ENCODE measurements around the gene SNAPIN. TPM values are rescaled to one million over a fixed set of nuclear protein-coding genes. Genes with fewer than 3 reads are reported as not detected.

Gene SNAPIN
- total RNA-seq, 1 experiment from 2014 or later: 23.4 TPM

- no peak for TF ChIP-seq ZNF396 (CRISPR knock-in tag; IDR thresholded peaks at IDR 0.05; ENCODE audit: borderline replicate concordance)
- no peak for TF ChIP-seq SP1 (CRISPR knock-in tag; conservative IDR thresholded peaks at IDR 0.05)
- TF ChIP-seq ZNF232 (CRISPR knock-in tag; IDR thresholded peaks at IDR 0.05): no peak
- no peak for TF ChIP-seq SOX15 (CRISPR knock-in tag; IDR thresholded peaks at IDR 0.05)
- no peak for TF ChIP-seq CBFB (CRISPR knock-in tag; IDR thresholded peaks at IDR 0.05; ENCODE audit: low read depth)
- no peak for TF ChIP-seq NR3C1 (CRISPR knock-in tag; conservative IDR thresholded peaks at IDR 0.05; ENCODE audit: low read depth)
- TF ChIP-seq ZNF423 (CRISPR knock-in tag; IDR thresholded peaks at IDR 0.05): no peak
Measured at GRCh38 chr1:153636312-153636711, 22.2 kb upstream of the SNAPIN start (continued).

- H3K27me3 Mint-ChIP-seq (ENCODE audit: low read depth): no peaks in the 10 kb centered on the region
- no peak overlapping the region for H3K4me3 Mint-ChIP-seq
- peaks cover 71% of the 10 kb centered on the region for H3K36me3 Mint-ChIP-seq
- no peak for ATAC-seq
- ChIA-PET POLR2A (no interaction called here), CTCF (interaction anchor here (1.1 to 1.4 kb wide), 2 partner anchors 10 to 11 kb away, joined by 3 read pairs; partner anchors contain the start of genes S100A1 and S100A13)
- H3K9me3 Mint-ChIP-seq: no peaks in the 10 kb centered on the region
- TF ChIP-seq MXD4 (CRISPR knock-in tag; IDR thresholded peaks at IDR 0.05; ENCODE audit: borderline replicate concordance) (no peak), ZNF532 (CRISPR knock-in tag; IDR thresholded peaks at IDR 0.05; ENCODE audit: borderline replicate concordance) (no peak), HMGXB4 (CRISPR knock-in tag; IDR thresholded peaks at IDR 0.05) (no peak)
- DNase-seq (ENCODE audit: low spot score): no peak
- peaks cover 13% of the 10 kb centered on the region for H3K4me1 Mint-ChIP-seq
- H3K27ac Mint-ChIP-seq: no peak overlapping the region
Measured at GRCh38 chr1:153638261-153638660, 20.2 kb upstream of the SNAPIN start.

- no peak overlapping the region for H3K27ac Mint-ChIP-seq
- H3K4me3 Mint-ChIP-seq: no peak overlapping the region
- peaks cover 81% of the 10 kb centered on the region for H3K36me3 Mint-ChIP-seq
- DNase-seq (ENCODE audit: low spot score) (no peak), ATAC-seq (no peak)
- no peaks in the 10 kb centered on the region for H3K9me3 Mint-ChIP-seq
- CTCF ChIA-PET: interaction anchor here (1.1 kb wide), 1 partner anchor 106 kb away, joined by 3 read pairs; no protein-coding TSS in a partner anchor
- H3K4me1 Mint-ChIP-seq: peaks cover 9% of the 10 kb centered on the region; the same call in 1 of the 2 replicates
- POLR2A ChIA-PET: interaction anchor here (0.5 to 1.6 kb wide), 2 partner anchors 13 to 71 kb away, joined by 3 to 6 read pairs; no protein-coding TSS in a partner anchor
- no peaks in the 10 kb centered on the region for H3K27me3 Mint-ChIP-seq (ENCODE audit: low read depth)
- TF ChIP-seq STAT6 (CRISPR knock-in tag; conservative IDR thresholded peaks at IDR 0.05; ENCODE audit: low read depth): no peak
- no peak for TF ChIP-seq USF2 (CRISPR knock-in tag; IDR thresholded peaks at IDR 0.05)
- TF ChIP-seq USF1 (CRISPR knock-in tag; IDR thresholded peaks at IDR 0.05): no peak
- TF ChIP-seq ESRRA (CRISPR knock-in tag; IDR thresholded peaks at IDR 0.05; ENCODE audit: borderline replicate concordance): no peak
- no peak for TF ChIP-seq ZNF425 (CRISPR knock-in tag; conservative IDR thresholded peaks at IDR 0.05)
- no peak for TF ChIP-seq ETV6 (CRISPR knock-in tag; IDR thresholded peaks at IDR 0.05)
- no peak for TF ChIP-seq CTCF (IDR thresholded peaks at IDR 0.05)
- TF ChIP-seq ATF3 (CRISPR knock-in tag; conservative IDR thresholded peaks at IDR 0.05): no peak
- no peak for TF ChIP-seq EMX1 (CRISPR knock-in tag; IDR thresholded peaks at IDR 0.05)
Measured at GRCh38 chr1:153639280-153639679, 19.2 kb upstream of the SNAPIN start.

Measured in WTC11 (cell line).